Panc1 (cell line): ENCODE data around the gene DAZAP1. TPM values are rescaled to one million over a fixed set of nuclear protein-coding genes. Genes with fewer than 3 reads are reported as not detected.

Experiments used
- ATAC-seq: fragments of 200-7000 bp; cut with Tn5 transposase; 2 replicates; pipeline ENCODE4 v1.9.1; 2020; ENCODE audit warnings: mild to moderate bottlenecking, moderate library complexity
- BruUV-seq: library from RNA; stranded (reverse); fragments of 400-500 nt; replicated peaks from 2 replicates; lab custom pipeline; 2021; lab: Mats Ljungman, UMichigan
- CTCF ChIA-PET: fragments of 300-600 bp; sonication (Branson Sonifier 250); formaldehyde crosslinking; loops from one replicate; lab custom pipeline; 2022; ENCODE audit warnings: antibody characterized with exemption; lab: Charles Lee
- POLR2A ChIA-PET: fragments of 300-600 bp; sonication (Branson Sonifier 250); formaldehyde crosslinking; loops from one replicate; lab custom pipeline; 2022; ENCODE audit warnings: antibody characterized with exemption; lab: Charles Lee
- DNase-seq: peaks from one replicate; pipeline ENCODE4 v3.0.0-alpha.2; 2010; ENCODE audit warnings: low read depth, low spot score
- H3K27ac ChIP-seq: 2 replicates; pipeline ENCODE4 v1.5.1; 2011; ENCODE audit warnings: mild to moderate bottlenecking, low read length, inconsistent platforms
- H3K27me3 ChIP-seq: fragments of 200-500 bp; sonication (Bioruptor generic); 2 replicates; pipeline ENCODE4 v1.6.0; 2014; ENCODE audit warnings: low read length, inconsistent platforms; ENCODE audit not compliant: control insufficient read depth, insufficient read depth
- H3K36me3 ChIP-seq: fragments of 200-500 bp; sonication (Bioruptor generic); 2 replicates; pipeline ENCODE4 v1.5.1; 2014; ENCODE audit warnings: inconsistent platforms, mild to moderate bottlenecking, low read length, moderate library complexity; ENCODE audit not compliant: control insufficient read depth, insufficient read depth
- H3K4me1 ChIP-seq: 2 replicates; pipeline ENCODE4 v1.5.1; 2011; ENCODE audit warnings: inconsistent platforms, mild to moderate bottlenecking, low read length, moderate library complexity; ENCODE audit not compliant: control insufficient read depth, insufficient read depth
- H3K4me3 ChIP-seq, 2 experiments: 2 replicates each; pipeline ENCODE4 v1.5.1; 2011 to 2012; ENCODE audit warnings: low read depth in 2 of 2, low read length in 2 of 2, mild to moderate bottlenecking in 2 of 2, inconsistent platforms in 1 of 2, moderate library complexity in 1 of 2
- H3K9me3 ChIP-seq: fragments of 200-500 bp; sonication (Bioruptor generic); 2 replicates; pipeline ENCODE4 v1.5.1; 2014; ENCODE audit warnings: low read depth, mild to moderate bottlenecking, inconsistent platforms, low read length, moderate library complexity; ENCODE audit not compliant: control insufficient read depth, insufficient read depth
- POLR2AphosphoS5 ChIP-seq: IDR thresholded peaks from 2 replicates; pipeline ENCODE4 v1.6.1; 2012; ENCODE audit warnings: mild to moderate bottlenecking, low read depth, low read length, moderate library complexity
- SIN3A ChIP-seq: IDR thresholded peaks from 2 replicates; pipeline ENCODE4 v1.6.1; 2012; ENCODE audit warnings: low read depth, mild to moderate bottlenecking, low read length, moderate library complexity, borderline replicate concordance; ENCODE audit not compliant: insufficient read depth
- TCF7L2 ChIP-seq: IDR thresholded peaks from 2 replicates; pipeline ENCODE4 v1.6.1; 2011; ENCODE audit warnings: mild to moderate bottlenecking, low read depth, low read length, inconsistent platforms
- in situ Hi-C: cut with HindIII; loops from 2 replicates; pipeline ENCODE4 v1.10.0; 2016; ENCODE audit warnings: low sequenced_read_pairs, low pct_unique_long_range_greater_than_20kb
- intact Hi-C: fragments of 100-400 bp; cut with micrococcal nuclease; formaldehyde crosslinking; loops from one replicate; pipeline ENCODE4 v1.10.0; 2022; ENCODE audit not compliant: unreplicated experiment
- total RNA-seq: library from RNA; stranded (reverse); gene quantifications from one replicate; pipeline ENCODE4 v1.2.1, GENCODE V29; 2021; ENCODE audit not compliant: unreplicated experiment
- TF ChIP-seq, protein P1 (sequence below): fragments of 450-650 bp; IDR thresholded peaks from 2 replicates; pipeline ENCODE4 v1.5.1; 2017; ENCODE audit warnings: mild to moderate bottlenecking
- TF ChIP-seq, protein P2 (sequence below), 2 experiments: IDR thresholded peaks; 2 replicates each; pipeline ENCODE4 v1.6.1; 2011 to 2012; ENCODE audit warnings: low read depth in 2 of 2, control low read depth in 1 of 2, low read length in 1 of 2, mild to moderate bottlenecking in 1 of 2, moderate library complexity in 1 of 2; ENCODE audit not compliant: insufficient read depth in 1 of 2

The DAZAP1 gene
- total RNA-seq, 1 experiment from 2014 or later: 195 TPM

DNA sequence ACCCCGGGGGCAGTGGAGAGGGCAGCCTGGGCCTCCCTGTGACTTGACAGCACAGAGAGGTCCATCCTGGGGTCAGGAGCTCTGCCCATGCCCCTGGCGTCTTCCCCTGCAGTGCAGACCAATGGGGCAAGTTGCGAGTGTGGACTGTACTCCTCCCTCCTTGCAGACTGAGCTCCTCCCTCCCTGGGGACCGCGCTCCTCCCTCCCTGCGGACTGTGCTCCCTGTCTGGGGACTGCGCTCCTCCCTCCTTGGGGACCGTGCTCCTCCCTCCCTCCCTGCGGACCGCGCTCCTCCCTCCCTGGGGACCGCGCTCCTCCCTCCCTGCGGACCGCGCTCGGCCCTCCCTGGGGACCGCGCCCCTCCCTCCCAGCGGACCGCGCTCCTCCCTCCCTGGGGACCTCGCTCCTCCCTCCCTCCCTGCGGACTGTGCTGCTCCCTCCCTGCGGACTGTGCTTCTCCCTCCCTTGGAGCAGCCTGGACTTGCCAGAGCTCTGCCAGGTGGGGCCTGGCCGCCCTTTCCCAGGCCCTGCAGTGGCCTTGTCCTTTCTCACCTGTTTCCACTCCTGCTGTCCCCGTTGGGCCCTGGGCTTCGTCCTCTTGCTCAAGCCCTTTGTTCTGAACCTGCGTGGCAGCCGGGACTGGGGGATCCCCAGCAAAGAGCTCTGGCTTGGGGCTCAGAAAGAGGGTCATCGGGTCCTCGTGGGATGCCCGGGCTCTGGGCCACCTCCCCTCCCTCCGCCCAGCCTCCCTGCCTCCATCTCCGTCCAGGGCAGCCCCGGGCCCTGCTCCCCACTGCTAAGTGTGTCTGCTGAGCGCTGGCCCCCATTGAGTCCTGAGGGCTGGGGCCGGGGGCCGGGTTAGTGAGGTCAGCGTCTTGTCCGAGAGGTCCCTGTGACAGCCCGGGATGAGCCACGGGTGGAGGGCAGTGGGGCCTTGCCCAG, 12.9 kb upstream of the DAZAP1 start:
- intact Hi-C loops: no loop called here
- ATAC-seq (no peak), DNase-seq (no peak)
- Histone ChIP-seq H3K36me3 (no peaks in the 10 kb centered on the region), H3K9me3 (no peaks in the 10 kb centered on the region), H3K27me3 (no peaks in the 10 kb centered on the region), H3K4me3 (no peak overlapping the region), H3K27ac (no peak overlapping the region), H3K4me1 (peaks cover 15% of the 10 kb centered on the region)
- POLR2A ChIA-PET: no interaction called here
- CTCF ChIA-PET: no interaction called here
- TF ChIP-seq, protein P1, sequence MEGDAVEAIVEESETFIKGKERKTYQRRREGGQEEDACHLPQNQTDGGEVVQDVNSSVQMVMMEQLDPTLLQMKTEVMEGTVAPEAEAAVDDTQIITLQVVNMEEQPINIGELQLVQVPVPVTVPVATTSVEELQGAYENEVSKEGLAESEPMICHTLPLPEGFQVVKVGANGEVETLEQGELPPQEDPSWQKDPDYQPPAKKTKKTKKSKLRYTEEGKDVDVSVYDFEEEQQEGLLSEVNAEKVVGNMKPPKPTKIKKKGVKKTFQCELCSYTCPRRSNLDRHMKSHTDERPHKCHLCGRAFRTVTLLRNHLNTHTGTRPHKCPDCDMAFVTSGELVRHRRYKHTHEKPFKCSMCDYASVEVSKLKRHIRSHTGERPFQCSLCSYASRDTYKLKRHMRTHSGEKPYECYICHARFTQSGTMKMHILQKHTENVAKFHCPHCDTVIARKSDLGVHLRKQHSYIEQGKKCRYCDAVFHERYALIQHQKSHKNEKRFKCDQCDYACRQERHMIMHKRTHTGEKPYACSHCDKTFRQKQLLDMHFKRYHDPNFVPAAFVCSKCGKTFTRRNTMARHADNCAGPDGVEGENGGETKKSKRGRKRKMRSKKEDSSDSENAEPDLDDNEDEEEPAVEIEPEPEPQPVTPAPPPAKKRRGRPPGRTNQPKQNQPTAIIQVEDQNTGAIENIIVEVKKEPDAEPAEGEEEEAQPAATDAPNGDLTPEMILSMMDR: no peak
- TF ChIP-seq POLR2AphosphoS5 (no peak), TCF7L2 (no peak), SIN3A (no peak)
- TF ChIP-seq, protein P2, sequence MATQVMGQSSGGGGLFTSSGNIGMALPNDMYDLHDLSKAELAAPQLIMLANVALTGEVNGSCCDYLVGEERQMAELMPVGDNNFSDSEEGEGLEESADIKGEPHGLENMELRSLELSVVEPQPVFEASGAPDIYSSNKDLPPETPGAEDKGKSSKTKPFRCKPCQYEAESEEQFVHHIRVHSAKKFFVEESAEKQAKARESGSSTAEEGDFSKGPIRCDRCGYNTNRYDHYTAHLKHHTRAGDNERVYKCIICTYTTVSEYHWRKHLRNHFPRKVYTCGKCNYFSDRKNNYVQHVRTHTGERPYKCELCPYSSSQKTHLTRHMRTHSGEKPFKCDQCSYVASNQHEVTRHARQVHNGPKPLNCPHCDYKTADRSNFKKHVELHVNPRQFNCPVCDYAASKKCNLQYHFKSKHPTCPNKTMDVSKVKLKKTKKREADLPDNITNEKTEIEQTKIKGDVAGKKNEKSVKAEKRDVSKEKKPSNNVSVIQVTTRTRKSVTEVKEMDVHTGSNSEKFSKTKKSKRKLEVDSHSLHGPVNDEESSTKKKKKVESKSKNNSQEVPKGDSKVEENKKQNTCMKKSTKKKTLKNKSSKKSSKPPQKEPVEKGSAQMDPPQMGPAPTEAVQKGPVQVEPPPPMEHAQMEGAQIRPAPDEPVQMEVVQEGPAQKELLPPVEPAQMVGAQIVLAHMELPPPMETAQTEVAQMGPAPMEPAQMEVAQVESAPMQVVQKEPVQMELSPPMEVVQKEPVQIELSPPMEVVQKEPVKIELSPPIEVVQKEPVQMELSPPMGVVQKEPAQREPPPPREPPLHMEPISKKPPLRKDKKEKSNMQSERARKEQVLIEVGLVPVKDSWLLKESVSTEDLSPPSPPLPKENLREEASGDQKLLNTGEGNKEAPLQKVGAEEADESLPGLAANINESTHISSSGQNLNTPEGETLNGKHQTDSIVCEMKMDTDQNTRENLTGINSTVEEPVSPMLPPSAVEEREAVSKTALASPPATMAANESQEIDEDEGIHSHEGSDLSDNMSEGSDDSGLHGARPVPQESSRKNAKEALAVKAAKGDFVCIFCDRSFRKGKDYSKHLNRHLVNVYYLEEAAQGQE (IDR thresholded peaks at IDR 0.05; ENCODE audit: insufficient read depth in 1 of 2, low read depth in 2 of 2, low read length in 1 of 2): no peak
- BruUV-seq: no TSS peak
- in situ Hi-C loops: no loop called here

DNA sequence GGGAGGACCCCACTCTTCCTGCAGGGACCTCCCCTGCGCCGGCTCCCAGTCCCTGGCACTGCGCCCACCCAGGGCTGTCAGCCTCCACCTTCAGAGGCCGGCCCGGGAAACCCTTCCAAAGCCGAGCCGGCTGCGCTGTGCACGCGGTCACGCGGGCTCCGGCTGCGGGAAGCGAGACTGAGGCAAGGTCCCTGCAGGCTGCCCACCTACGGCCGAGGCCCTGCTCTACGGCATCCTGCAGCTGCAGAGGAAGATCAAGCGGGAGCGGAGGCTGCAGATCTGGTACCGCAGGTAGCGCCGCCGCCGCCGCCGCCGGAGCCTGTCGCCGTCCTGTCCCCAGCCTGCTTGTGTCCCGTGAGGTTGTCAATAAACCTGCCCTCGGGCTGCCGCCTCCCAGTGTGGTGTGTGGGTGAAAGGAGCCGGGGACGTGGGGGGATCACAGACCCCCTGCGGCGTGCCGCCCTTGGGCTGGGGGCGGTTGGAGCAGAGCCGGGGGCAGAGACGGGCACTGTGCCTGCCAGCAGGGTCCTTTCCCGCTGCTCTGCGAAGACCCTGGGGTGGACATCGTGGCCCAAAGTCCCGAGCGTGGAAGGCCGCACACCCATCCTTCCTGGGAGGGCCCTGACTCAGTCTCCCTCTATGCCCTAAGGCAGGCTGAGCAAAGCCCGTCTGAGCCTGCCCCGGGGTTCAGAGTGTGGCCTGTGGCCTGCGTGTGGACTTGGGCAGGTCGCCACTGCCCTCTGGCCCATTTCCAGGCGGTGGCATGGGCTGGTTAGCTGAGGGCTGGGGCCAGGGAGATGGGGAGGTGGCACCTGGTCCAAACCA, 12.0 kb upstream of the DAZAP1 start:
- CTCF ChIA-PET: no interaction called here
- no TSS peak for BruUV-seq
- no peak overlapping the region for H3K27ac ChIP-seq
- in situ Hi-C loops: no loop called here
- peaks cover 16% of the 10 kb centered on the region for H3K4me1 ChIP-seq
- H3K9me3 ChIP-seq: no peaks in the 10 kb centered on the region
- no peaks in the 10 kb centered on the region for H3K27me3 ChIP-seq
- 0 out of 2 replicates have a peak, but pooled peaks cover under 1% of the 10 kb centered on the region for H3K36me3 ChIP-seq
- ATAC-seq (no peak), DNase-seq (no peak)
- intact Hi-C loops: no loop called here
- TF ChIP-seq TCF7L2 (no peak), POLR2AphosphoS5 (no peak), SIN3A (no peak)
- TF ChIP-seq, protein P1: no peak
- TF ChIP-seq, protein P2 (IDR thresholded peaks at IDR 0.05; ENCODE audit: insufficient read depth in 1 of 2, low read depth in 2 of 2, low read length in 1 of 2): no peak
- POLR2A ChIA-PET: no interaction called here
- no peak overlapping the region for H3K4me3 ChIP-seq
